ENCODE data around the gene MROH8. TPM values are rescaled to one million over a fixed set of nuclear protein-coding genes. Genes with fewer than 3 reads are reported as not detected.

MROH8 gene
- total RNA-seq, 1 experiment from 2014 or later = 1.8 TPM

- Histone ChIP-seq H3K36me3 (ENCODE audit: control insufficient read depth, insufficient read depth, low read length) (peaks cover 32% of the 10 kb centered on the region), H3K27me3 (ENCODE audit: control insufficient read depth, insufficient read depth, low read length) (no peaks in the 10 kb centered on the region), H3K27ac (ENCODE audit: low read length) (no peak overlapping the region), H3K4me3 (ENCODE audit: low read depth in 2 of 2, low read length in 2 of 2) (no peak overlapping the region), H3K4me1 (ENCODE audit: control insufficient read depth, insufficient read depth, low read length) (peaks cover 1% of the 10 kb centered on the region; the same call in 1 of the 2 replicates), H3K9me3 (ENCODE audit: control insufficient read depth, insufficient read depth, low read depth, low read length) (no peaks in the 10 kb centered on the region)
- no TSS peak for BruUV-seq (replicated peaks)
- ChIA-PET CTCF (interaction anchor here (1.1 kb wide), 1 partner anchor 12 kb away, joined by 3 read pairs; no protein-coding TSS in a partner anchor), POLR2A (no interaction called here)
- TF ChIP-seq SIN3A (IDR thresholded peaks at IDR 0.05; ENCODE audit: borderline replicate concordance, insufficient read depth, low read depth, low read length) = no peak
- TF ChIP-seq, protein P1, sequence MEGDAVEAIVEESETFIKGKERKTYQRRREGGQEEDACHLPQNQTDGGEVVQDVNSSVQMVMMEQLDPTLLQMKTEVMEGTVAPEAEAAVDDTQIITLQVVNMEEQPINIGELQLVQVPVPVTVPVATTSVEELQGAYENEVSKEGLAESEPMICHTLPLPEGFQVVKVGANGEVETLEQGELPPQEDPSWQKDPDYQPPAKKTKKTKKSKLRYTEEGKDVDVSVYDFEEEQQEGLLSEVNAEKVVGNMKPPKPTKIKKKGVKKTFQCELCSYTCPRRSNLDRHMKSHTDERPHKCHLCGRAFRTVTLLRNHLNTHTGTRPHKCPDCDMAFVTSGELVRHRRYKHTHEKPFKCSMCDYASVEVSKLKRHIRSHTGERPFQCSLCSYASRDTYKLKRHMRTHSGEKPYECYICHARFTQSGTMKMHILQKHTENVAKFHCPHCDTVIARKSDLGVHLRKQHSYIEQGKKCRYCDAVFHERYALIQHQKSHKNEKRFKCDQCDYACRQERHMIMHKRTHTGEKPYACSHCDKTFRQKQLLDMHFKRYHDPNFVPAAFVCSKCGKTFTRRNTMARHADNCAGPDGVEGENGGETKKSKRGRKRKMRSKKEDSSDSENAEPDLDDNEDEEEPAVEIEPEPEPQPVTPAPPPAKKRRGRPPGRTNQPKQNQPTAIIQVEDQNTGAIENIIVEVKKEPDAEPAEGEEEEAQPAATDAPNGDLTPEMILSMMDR (IDR thresholded peaks at IDR 0.05) = no peak
- TF ChIP-seq TCF7L2 (IDR thresholded peaks at IDR 0.05; ENCODE audit: low read depth, low read length) = no peak
- no peak for TF ChIP-seq REST (IDR thresholded peaks at IDR 0.05; ENCODE audit: insufficient read depth in 1 of 2, low read depth in 2 of 2, low read length in 1 of 2)
- no peak for TF ChIP-seq POLR2AphosphoS5 (IDR thresholded peaks at IDR 0.05; ENCODE audit: low read depth, low read length)
- in situ Hi-C loops (cut with HindIII; ENCODE audit: low pct_unique_long_range_greater_than_20kb, low sequenced_read_pairs) = no loop called here
- ATAC-seq (no peak), DNase-seq (ENCODE audit: low read depth, low spot score) (no peak)
- intact Hi-C loops (cut with micrococcal nuclease; ENCODE audit: unreplicated experiment) = no loop called here
These were observed 27.8 kb upstream of the MROH8 start for GRCh38 chr20:37207171-37207570.

GRCh38 chr20:37205794-37206193, 26.4 kb upstream of the MROH8 start:
- intact Hi-C loops (cut with micrococcal nuclease; ENCODE audit: unreplicated experiment) (no loop called here), in situ Hi-C loops (cut with HindIII; ENCODE audit: low pct_unique_long_range_greater_than_20kb, low sequenced_read_pairs) (no loop called here)
- no peak for DNase-seq (ENCODE audit: low read depth, low spot score)
- H3K9me3 ChIP-seq (ENCODE audit: control insufficient read depth, insufficient read depth, low read depth, low read length) = no peaks in the 10 kb centered on the region
- peaks cover 35% of the 10 kb centered on the region for H3K36me3 ChIP-seq (ENCODE audit: control insufficient read depth, insufficient read depth, low read length)
- peaks cover 6% of the 10 kb centered on the region for H3K4me1 ChIP-seq (ENCODE audit: control insufficient read depth, insufficient read depth, low read length)
- no peak overlapping the region for H3K27ac ChIP-seq (ENCODE audit: low read length)
- TF ChIP-seq POLR2AphosphoS5 (IDR thresholded peaks at IDR 0.05; ENCODE audit: low read depth, low read length) (no peak), REST (IDR thresholded peaks at IDR 0.05; ENCODE audit: insufficient read depth in 1 of 2, low read depth in 2 of 2, low read length in 1 of 2) (no peak), SIN3A (IDR thresholded peaks at IDR 0.05; ENCODE audit: borderline replicate concordance, insufficient read depth, low read depth, low read length) (no peak), TCF7L2 (IDR thresholded peaks at IDR 0.05; ENCODE audit: low read depth, low read length) (no peak)
- TF ChIP-seq, protein P1 (IDR thresholded peaks at IDR 0.05) = no peak
- ChIA-PET CTCF (no interaction called here), POLR2A (no interaction called here)
- no TSS peak for BruUV-seq (replicated peaks)
- H3K27me3 ChIP-seq (ENCODE audit: control insufficient read depth, insufficient read depth, low read length) = no peaks in the 10 kb centered on the region
- ATAC-seq = no peak
- no peak overlapping the region for H3K4me3 ChIP-seq (ENCODE audit: low read depth in 2 of 2, low read length in 2 of 2)

Data from Panc1 (cell line).